GM23338 (cell line): Measurements from ENCODE around the gene CCSAP. TPM values are rescaled to one million over a fixed set of nuclear protein-coding genes. Genes with fewer than 3 reads are reported as not detected.

Experiments
- ATAC-seq: fragments of 200-7000 bp; cut with Tn5 transposase; 3 replicates; pipeline ENCODE4 v1.9.1; 2020
- DNase-seq: peaks from one replicate; pipeline ENCODE4 v3.0.0-alpha.2; 2015; ENCODE audit warnings: low spot score
- H2AFZ ChIP-seq: fragments of 200-600 bp; sonication (generic); 2 replicates; pipeline ENCODE4 v1.8.0; 2016; ENCODE audit warnings: antibody characterized with exemption, mild to moderate bottlenecking, moderate library complexity
- H3F3A ChIP-seq: fragments of 200-600 bp; sonication (generic); replicated peaks from 2 replicates; pipeline ENCODE4 v1.8.0; 2017; ENCODE audit warnings: antibody characterized with exemption, mixed run types, low read depth
- H3K27ac ChIP-seq: fragments of 200-600 bp; sonication (generic); 2 replicates; pipeline ENCODE4 v1.6.1; 2016; ENCODE audit warnings: low read depth
- H3K27me3 ChIP-seq: fragments of 200-600 bp; sonication (generic); 2 replicates; pipeline ENCODE4 v1.8.0; 2016; ENCODE audit warnings: mild to moderate bottlenecking, mixed run types, moderate library complexity; ENCODE audit not compliant: insufficient read depth
- H3K36me3 ChIP-seq: fragments of 200-600 bp; sonication (generic); 2 replicates; pipeline ENCODE4 v1.8.0; 2016; ENCODE audit warnings: mild to moderate bottlenecking; ENCODE audit not compliant: insufficient read depth
- H3K4me1 ChIP-seq: fragments of 200-600 bp; sonication (generic); 2 replicates; pipeline ENCODE4 v1.8.0; 2016; ENCODE audit warnings: mild to moderate bottlenecking, moderate library complexity; ENCODE audit not compliant: insufficient read depth
- H3K4me2 ChIP-seq: fragments of 200-600 bp; sonication (generic); 2 replicates; pipeline ENCODE4 v1.7.1; 2017; ENCODE audit warnings: mixed run types
- H3K4me3 ChIP-seq: fragments of 200-600 bp; sonication (generic); 2 replicates; pipeline ENCODE4 v1.6.1; 2016; ENCODE audit warnings: mixed run types
- H3K79me2 ChIP-seq: fragments of 200-600 bp; sonication (generic); replicated peaks from 2 replicates; pipeline ENCODE4 v1.8.0; 2017; ENCODE audit warnings: mild to moderate bottlenecking; ENCODE audit not compliant: insufficient read depth
- H3K9me2 ChIP-seq: fragments of 200-600 bp; sonication (generic); 2 replicates; pipeline ENCODE4 v1.8.0; 2017; ENCODE audit not compliant: insufficient read depth
- H4K20me1 ChIP-seq: fragments of 200-600 bp; sonication (generic); replicated peaks from 2 replicates; pipeline ENCODE4 v1.8.0; 2017; ENCODE audit warnings: mild to moderate bottlenecking; ENCODE audit not compliant: insufficient read depth
- H3K27ac Mint-ChIP-seq: 2 replicates; pipeline ENCODE4 v1.8.0; 2020; ENCODE audit warnings: inconsistent platforms, mild to moderate bottlenecking, moderate library complexity, mixed read lengths
- H3K27me3 Mint-ChIP-seq: 3 replicates; pipeline ENCODE4 v1.8.0; 2022; ENCODE audit warnings: low read depth, mild to moderate bottlenecking, moderate library complexity, mixed read lengths, inconsistent platforms; ENCODE audit not compliant: insufficient read depth, poor library complexity
- H3K36me3 Mint-ChIP-seq: 3 replicates; pipeline ENCODE4 v1.8.0; 2021; ENCODE audit warnings: low read depth, mild to moderate bottlenecking, inconsistent platforms, moderate library complexity, mixed read lengths
- H3K4me1 Mint-ChIP-seq: 3 replicates; pipeline ENCODE4 v1.8.0; 2020; ENCODE audit warnings: mild to moderate bottlenecking, inconsistent platforms, mixed read lengths
- H3K4me3 Mint-ChIP-seq: 3 replicates; pipeline ENCODE4 v1.8.0; 2021; ENCODE audit warnings: moderate library complexity, mild to moderate bottlenecking, inconsistent platforms, mixed read lengths
- H3K9me3 Mint-ChIP-seq: 3 replicates; pipeline ENCODE4 v1.8.0; 2020; ENCODE audit warnings: moderate library complexity, mild to moderate bottlenecking, inconsistent platforms, mixed read lengths
- EZH2phosphoT487 ChIP-seq: fragments of 200-600 bp; sonication (generic); IDR thresholded peaks from one replicate; pipeline ENCODE4 v1.8.1; 2018; ENCODE audit warnings: antibody characterized with exemption; ENCODE audit not compliant: unreplicated experiment
- JUNB ChIP-seq: IDR thresholded peaks from one replicate; pipeline ENCODE4 v1.6.1; 2016; ENCODE audit warnings: antibody characterized with exemption; ENCODE audit not compliant: unreplicated experiment
- NANOG ChIP-seq: IDR thresholded peaks from 2 replicates; pipeline ENCODE4 v1.6.1; 2016; ENCODE audit warnings: antibody characterized with exemption, borderline replicate concordance
- ZNF331 ChIP-seq: fragments of 250-450 bp; sonication (Bioruptor Pico); IDR thresholded peaks from 2 replicates; pipeline ENCODE4 v1.5.0; 2020; ENCODE audit warnings: low read depth, mild to moderate bottlenecking, moderate library complexity
- polyA plus RNA-seq: library from polyadenylated mRNA; unstranded; fragments of >200 nt; fragmentation: Nextera tagmentation; extraction: Ambion mirVana; gene quantifications from 2 replicates; pipeline ENCODE4 v1.2.1, GENCODE V29; 2016
- total RNA-seq: library from RNA; depleted of rRNA; stranded (reverse); fragments of >200 nt; shearing (Covaris generic); gene quantifications from 2 replicates; pipeline ENCODE4 v1.2.3, GENCODE V29; 2014
- TF ChIP-seq, protein P1 (sequence below): fragments of 250-450 bp; sonication (Bioruptor Pico); IDR thresholded peaks from 2 replicates; pipeline ENCODE4 v1.5.0; 2020; ENCODE audit warnings: mild to moderate bottlenecking, moderate library complexity
- TF ChIP-seq, protein P2 (sequence below), 2 experiments: fragments of 200-600 bp in 1 of 2; sonication (generic) in 1 of 2; conservative IDR thresholded peaks; 2 replicates each; pipeline versions ENCODE4 v1.5.1 to v1.6.1; 2016 to 2017; ENCODE audit warnings: antibody characterized with exemption in 2 of 2, low read depth in 2 of 2, mild to moderate bottlenecking in 2 of 2, moderate library complexity in 1 of 2

CCSAP gene
- total and polyA plus RNA-seq, 2 experiments from 2014 or later, result 4.2 to 13.3 TPM

DNA sequence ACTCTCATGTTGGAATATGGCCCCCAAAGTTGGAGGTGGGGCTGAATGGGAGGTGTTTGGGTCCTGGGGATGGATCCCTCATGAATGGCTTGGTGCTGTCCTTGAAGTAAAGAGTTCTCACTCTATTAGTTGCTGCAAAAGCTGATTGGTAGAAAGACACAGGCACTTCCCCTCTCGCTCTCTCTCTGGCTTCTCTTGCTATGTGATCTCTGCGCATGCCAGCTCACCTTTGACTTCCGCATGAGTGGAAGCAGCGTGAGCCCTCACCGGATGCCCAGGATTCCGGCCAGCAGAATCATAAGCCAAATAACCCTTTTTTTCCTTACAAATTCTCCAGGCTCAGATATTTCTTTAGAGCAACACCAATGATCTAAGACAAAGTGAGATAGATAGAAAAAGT lies 20.9 kb upstream of the CCSAP start (continued):
- TF ChIP-seq, protein P1, sequence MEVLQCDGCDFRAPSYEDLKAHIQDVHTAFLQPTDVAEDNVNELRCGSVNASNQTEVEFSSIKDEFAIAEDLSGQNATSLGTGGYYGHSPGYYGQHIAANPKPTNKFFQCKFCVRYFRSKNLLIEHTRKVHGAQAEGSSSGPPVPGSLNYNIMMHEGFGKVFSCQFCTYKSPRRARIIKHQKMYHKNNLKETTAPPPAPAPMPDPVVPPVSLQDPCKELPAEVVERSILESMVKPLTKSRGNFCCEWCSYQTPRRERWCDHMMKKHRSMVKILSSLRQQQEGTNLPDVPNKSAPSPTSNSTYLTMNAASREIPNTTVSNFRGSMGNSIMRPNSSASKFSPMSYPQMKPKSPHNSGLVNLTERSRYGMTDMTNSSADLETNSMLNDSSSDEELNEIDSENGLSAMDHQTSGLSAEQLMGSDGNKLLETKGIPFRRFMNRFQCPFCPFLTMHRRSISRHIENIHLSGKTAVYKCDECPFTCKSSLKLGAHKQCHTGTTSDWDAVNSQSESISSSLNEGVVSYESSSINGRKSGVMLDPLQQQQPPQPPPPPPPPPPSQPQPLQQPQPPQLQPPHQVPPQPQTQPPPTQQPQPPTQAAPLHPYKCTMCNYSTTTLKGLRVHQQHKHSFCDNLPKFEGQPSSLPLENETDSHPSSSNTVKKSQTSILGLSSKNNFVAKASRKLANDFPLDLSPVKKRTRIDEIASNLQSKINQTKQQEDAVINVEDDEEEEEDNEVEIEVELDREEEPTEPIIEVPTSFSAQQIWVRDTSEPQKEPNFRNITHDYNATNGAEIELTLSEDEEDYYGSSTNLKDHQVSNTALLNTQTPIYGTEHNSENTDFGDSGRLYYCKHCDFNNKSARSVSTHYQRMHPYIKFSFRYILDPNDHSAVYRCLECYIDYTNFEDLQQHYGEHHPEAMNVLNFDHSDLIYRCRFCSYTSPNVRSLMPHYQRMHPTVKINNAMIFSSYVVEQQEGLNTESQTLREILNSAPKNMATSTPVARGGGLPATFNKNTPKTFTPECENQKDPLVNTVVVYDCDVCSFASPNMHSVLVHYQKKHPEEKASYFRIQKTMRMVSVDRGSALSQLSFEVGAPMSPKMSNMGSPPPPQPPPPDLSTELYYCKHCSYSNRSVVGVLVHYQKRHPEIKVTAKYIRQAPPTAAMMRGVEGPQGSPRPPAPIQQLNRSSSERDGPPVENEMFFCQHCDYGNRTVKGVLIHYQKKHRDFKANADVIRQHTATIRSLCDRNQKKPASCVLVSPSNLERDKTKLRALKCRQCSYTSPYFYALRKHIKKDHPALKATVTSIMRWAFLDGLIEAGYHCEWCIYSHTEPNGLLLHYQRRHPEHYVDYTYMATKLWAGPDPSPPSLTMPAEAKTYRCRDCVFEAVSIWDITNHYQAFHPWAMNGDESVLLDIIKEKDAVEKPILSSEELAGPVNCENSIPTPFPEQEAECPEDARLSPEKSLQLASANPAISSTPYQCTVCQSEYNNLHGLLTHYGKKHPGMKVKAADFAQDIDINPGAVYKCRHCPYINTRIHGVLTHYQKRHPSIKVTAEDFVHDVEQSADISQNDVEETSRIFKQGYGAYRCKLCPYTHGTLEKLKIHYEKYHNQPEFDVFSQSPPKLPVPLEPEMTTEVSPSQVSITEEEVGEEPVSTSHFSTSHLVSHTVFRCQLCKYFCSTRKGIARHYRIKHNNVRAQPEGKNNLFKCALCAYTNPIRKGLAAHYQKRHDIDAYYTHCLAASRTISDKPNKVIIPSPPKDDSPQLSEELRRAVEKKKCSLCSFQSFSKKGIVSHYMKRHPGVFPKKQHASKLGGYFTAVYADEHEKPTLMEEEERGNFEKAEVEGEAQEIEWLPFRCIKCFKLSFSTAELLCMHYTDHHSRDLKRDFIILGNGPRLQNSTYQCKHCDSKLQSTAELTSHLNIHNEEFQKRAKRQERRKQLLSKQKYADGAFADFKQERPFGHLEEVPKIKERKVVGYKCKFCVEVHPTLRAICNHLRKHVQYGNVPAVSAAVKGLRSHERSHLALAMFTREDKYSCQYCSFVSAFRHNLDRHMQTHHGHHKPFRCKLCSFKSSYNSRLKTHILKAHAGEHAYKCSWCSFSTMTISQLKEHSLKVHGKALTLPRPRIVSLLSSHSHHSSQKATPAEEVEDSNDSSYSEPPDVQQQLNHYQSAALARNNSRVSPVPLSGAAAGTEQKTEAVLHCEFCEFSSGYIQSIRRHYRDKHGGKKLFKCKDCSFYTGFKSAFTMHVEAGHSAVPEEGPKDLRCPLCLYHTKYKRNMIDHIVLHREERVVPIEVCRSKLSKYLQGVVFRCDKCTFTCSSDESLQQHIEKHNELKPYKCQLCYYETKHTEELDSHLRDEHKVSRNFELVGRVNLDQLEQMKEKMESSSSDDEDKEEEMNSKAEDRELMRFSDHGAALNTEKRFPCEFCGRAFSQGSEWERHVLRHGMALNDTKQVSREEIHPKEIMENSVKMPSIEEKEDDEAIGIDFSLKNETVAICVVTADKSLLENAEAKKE (CRISPR knock-in tag), result no peak
- no peak for TF ChIP-seq JUNB
- TF ChIP-seq ZNF331 (CRISPR knock-in tag), result no peak

DNA sequence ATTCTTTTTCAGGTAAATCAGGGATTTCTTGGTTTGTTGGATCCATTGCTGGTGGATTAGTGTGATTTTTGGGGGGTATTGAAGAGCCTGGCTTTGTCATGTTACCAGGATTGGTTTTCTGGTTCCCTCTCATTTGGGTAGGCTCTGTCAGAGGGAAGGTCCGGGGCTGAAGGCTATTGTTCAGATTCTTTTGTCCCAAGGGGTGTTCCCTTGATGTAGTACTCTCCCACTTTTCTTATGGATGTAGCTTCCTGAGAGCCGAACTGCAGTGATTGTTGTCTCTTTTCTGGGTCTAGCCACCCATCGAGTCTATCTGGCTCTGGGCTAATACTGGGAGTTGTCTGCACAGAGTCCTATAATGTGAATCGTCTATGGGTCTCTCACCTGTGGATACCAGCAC lies 17.6 kb upstream of the CCSAP start:
- Histone ChIP-seq H3K27me3 (no peaks in the 10 kb centered on the region), H3F3A (0 out of 2 replicates have a peak, but pooled peaks cover 3% of the 10 kb centered on the region), H2AFZ (no peak overlapping the region), H3K79me2 (no peaks in the 10 kb centered on the region), H3K27ac (no peak overlapping the region), H3K4me3 (no peak overlapping the region), H4K20me1 (no peaks in the 10 kb centered on the region), H3K36me3 (no peaks in the 10 kb centered on the region), H3K4me2 (peak overlapping the region; percentile 57), H3K4me1 (peaks cover 20% of the 10 kb centered on the region), H3K9me2 (no peaks in the 10 kb centered on the region)
- peak; percentile 61 for DNase-seq
- H3K27ac Mint-ChIP-seq, result no peak overlapping the region
- no peaks in the 10 kb centered on the region; the same call in 1 of the 3 replicates for H3K9me3 Mint-ChIP-seq
- no peaks in the 10 kb centered on the region for H3K36me3 Mint-ChIP-seq
- H3K4me3 Mint-ChIP-seq, result no peak overlapping the region
- ATAC-seq, result peak; percentile 61
- H3K4me1 Mint-ChIP-seq, result peaks cover 23% of the 10 kb centered on the region
- peaks cover 8% of the 10 kb centered on the region for H3K27me3 Mint-ChIP-seq
- TF ChIP-seq NANOG, result no peak
- TF ChIP-seq ZNF331 (CRISPR knock-in tag), result no peak
- TF ChIP-seq, protein P2, sequence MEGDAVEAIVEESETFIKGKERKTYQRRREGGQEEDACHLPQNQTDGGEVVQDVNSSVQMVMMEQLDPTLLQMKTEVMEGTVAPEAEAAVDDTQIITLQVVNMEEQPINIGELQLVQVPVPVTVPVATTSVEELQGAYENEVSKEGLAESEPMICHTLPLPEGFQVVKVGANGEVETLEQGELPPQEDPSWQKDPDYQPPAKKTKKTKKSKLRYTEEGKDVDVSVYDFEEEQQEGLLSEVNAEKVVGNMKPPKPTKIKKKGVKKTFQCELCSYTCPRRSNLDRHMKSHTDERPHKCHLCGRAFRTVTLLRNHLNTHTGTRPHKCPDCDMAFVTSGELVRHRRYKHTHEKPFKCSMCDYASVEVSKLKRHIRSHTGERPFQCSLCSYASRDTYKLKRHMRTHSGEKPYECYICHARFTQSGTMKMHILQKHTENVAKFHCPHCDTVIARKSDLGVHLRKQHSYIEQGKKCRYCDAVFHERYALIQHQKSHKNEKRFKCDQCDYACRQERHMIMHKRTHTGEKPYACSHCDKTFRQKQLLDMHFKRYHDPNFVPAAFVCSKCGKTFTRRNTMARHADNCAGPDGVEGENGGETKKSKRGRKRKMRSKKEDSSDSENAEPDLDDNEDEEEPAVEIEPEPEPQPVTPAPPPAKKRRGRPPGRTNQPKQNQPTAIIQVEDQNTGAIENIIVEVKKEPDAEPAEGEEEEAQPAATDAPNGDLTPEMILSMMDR (conservative IDR thresholded peaks at IDR 0.05; ENCODE audit: low read depth in 2 of 2), result no peak
- TF ChIP-seq EZH2phosphoT487, result no peak
- TF ChIP-seq, protein P1 (CRISPR knock-in tag), result no peak
